ENCODE measurements around the gene BOD1L1.

The BOD1L1 gene

DNA sequence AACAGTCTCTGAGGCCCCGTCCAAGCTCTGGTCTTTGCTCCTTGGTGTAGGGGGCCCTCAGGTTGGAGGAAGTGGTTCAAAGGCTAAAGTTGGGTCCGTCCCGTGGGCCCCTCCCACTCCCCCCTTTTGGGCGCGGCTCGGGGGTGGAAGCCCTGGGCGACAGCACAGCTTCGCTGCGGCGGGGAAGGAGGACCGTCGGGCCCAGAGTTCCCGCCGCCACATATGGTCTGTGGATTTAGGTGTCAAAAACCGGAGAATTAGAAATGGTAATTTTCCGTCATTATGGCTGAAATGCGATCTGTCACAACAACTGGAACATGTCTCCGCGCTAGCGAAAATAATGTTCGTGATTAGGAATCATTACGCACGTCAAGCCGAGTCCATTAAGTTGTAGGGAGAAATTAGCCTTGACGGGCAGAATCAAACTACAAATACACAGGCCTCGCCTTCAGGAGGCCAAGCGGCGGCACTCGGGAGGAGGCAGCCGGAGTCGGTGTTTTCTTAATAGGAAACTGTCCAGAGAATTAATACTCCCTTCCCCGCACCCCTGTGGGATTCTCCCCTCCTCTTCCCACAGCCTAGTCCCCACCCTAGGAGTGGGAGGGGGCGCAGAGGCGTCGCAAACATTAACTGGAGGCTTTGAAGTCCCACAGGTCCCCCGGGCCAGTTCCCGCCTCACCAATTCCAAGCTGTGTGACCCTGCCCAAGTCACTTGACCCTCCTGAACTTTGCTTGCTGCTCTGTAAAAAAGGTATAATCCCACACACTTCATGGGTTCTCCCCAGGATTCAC is 98.2 kb downstream of the BOD1L1 start:
- TF ChIP-seq CTCF (IDR thresholded peaks at IDR 0.05; ENCODE audit: insufficient read depth, missing control alignments) = no peak
- no peak for DNase-seq (ENCODE audit: insufficient read length, low spot score)
- no peak for FAIRE-seq

DNA sequence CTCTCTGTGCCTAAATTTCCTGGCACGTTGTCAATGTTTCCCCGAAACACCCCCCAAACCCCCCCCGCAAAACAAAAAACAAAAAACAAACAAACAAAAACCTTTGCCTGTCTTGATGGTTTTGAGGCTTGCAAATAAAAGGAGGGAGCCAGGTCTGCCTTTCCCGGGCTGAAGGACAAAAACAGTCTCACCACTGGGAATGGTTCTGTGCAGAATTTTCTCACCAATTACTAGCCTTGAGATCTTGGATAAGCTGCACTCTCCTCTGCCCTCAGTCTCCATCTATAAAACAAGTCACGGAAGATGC is 98.8 kb downstream of the BOD1L1 start:
- FAIRE-seq = no peak
- no peak for TF ChIP-seq CTCF (IDR thresholded peaks at IDR 0.05; ENCODE audit: insufficient read depth, missing control alignments)
- no peak for DNase-seq (ENCODE audit: insufficient read length, low spot score)

DNA sequence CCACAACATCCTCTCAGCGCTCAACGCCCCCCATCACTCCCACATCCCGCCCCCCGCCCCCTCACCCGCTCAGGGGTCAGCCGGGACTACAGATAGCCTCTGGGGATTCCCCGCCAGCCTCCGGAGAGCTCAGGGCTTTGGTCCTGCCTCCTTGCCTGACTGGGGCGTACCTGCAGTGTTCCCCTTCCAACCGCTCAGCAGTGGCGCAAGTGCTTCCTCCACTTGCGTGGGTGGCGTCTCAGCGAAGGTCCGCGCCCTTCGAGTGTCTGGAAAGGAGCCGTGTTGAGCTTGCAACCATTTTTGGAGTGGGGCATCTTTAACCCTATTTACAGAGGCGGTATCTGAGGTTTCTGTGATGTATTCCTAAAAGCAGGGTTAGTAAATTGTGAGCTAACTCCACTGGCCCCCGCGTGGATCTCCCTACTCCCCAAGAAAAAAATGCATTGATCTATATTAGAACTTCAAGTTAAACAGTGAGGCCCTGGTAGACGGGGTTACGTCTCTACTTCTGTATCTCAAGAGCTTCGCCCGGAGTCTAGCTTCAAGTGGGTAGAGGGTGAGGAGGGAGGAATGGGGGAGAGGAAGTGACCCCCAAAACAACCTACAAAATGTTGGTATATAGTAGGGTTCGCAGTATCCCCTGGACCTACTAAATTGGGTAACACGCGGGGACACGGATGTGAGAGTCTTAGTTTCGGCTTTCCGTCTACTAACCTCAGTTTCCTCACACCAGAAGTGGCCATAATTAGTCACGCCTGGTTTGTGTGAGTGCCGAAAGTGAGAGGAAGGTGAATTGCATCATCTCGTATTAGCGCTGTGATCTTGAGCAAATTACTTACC is 99.3 kb downstream of the BOD1L1 start:
- no peak for TF ChIP-seq CTCF (IDR thresholded peaks at IDR 0.05; ENCODE audit: insufficient read depth, missing control alignments)
- DNase-seq (ENCODE audit: insufficient read length, low spot score) (no peak), FAIRE-seq (no peak)

DNA sequence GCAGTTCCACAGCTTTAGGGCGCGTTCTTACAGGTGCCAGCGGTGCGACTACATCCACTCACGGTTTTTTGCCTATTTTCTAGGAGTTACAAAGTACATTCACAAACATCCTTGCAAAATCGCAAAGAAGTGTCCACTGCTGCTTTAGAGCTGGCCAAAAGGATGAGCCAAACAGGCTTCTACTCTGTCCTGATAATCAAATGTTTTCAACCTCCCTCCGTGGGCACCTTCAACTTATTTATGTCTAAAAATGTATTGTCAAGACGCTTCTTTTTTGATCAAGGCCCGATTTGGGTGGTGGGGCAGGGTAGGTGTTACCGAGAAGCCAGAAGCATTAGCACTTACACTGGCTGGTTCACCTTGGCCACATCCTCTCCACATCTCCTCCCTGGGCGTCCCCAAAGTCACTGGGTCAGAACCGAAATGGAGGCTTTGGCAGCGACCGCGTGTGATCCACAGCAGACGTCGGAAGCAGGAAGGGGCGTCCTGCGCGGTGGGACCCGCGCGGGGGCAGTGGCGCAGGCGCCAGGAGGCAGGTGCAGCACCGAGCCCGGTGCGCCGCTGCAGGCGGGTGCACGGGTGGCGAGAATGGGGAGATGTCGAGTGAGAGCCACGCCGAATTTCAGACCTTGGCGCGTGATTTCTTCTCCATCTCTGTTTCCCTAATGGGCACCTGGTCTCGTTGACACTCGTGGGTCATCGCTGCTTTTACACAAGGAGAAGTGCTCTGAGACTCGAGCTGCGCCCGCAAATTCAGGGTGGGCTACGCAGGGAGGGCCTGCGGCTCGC is 100.1 kb downstream of the BOD1L1 start:
- DNase-seq (ENCODE audit: insufficient read length, low spot score) = no peak
- no peak for FAIRE-seq
- TF ChIP-seq CTCF (IDR thresholded peaks at IDR 0.05; ENCODE audit: insufficient read depth, missing control alignments) = no peak

- DNase-seq (ENCODE audit: insufficient read length, low spot score) (no peak), FAIRE-seq (no peak)
- no peak for TF ChIP-seq CTCF (IDR thresholded peaks at IDR 0.05; ENCODE audit: insufficient read depth, missing control alignments)
Observed at GRCh38 chr4:13526658-13527057, 100.9 kb downstream of the BOD1L1 start.

DNA sequence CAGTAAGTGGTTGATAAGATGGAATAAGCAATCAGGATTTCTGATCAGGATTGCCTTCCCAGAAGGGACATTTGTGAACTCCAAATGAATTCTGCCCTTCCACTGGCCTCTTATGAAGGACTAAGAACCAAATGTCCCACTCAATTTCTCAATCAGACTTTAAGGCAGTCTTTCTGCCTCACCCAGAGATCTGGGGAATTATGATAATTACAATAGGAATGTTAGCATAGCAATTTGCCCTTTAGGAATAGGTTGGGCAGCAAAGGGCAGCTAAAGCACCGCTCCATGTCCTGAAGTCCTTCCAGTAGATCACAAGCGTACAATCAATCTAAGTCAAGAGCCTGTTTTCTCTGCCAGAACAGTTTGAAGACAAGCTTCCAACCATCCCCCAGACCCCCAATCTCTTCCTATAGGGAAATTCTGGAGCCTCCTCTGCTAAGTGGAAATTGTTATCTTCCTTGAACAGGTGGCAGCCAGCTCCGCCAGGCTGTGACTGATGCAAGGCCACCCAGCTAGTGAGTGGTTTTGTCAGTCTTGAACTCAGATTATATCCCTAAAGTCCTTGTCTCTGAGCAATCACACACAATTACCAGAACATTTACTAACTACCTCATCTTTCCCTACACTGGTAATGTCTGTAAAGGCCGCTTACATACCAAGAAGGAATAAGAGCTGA is 101.8 kb downstream of the BOD1L1 start:
- FAIRE-seq (no peak), DNase-seq (ENCODE audit: insufficient read length, low spot score) (no peak)
- no peak for TF ChIP-seq CTCF (IDR thresholded peaks at IDR 0.05; ENCODE audit: insufficient read depth, missing control alignments)

Data from D721Med (cell line).